Endothelial cell of umbilical vein (primary cell): Measurements from ENCODE around the gene EEFSEC. TPM values are rescaled to one million over a fixed set of nuclear protein-coding genes. Genes with fewer than 3 reads are reported as not detected.

ENCODE experiments used
- BruUV-seq: library from RNA; stranded (reverse); fragments of 400-500 nt; replicated peaks from 2 replicates; lab custom pipeline; 2021; lab: Mats Ljungman, UMichigan
- CTCF ChIA-PET: fragments of 300-600, 350-600 bp; sonication (Branson Sonifier 250); formaldehyde crosslinking; loops from one replicate; lab custom pipeline; 2021; ENCODE audit warnings: antibody characterized with exemption, inconsistent platforms; lab: Charles Lee
- POLR2A ChIA-PET: fragments of 300-600, 350-600 bp; sonication (Branson Sonifier 250); formaldehyde crosslinking; loops from one replicate; lab custom pipeline; 2021; ENCODE audit warnings: antibody characterized with exemption, inconsistent platforms; lab: Charles Lee
- DNase-seq: peaks from one replicate; pipeline ENCODE4 v3.0.0-alpha.2; 2011; ENCODE audit warnings: low read depth, low spot score
- FAIRE-seq: peaks from 2 replicates; lab custom pipeline; 2011; peaks lifted over from hg19 to GRCh38; lab: Jason Lieb, UNC
- H2AFZ ChIP-seq: 2 replicates; pipeline ENCODE4 v1.6.0; 2012; ENCODE audit warnings: low read depth, low read length, control low read depth, inconsistent platforms
- H3K27ac ChIP-seq: 2 replicates; pipeline ENCODE4 v1.5.1; 2011; ENCODE audit warnings: low read depth, mild to moderate bottlenecking, control low read depth, low read length, moderate library complexity; ENCODE audit not compliant: insufficient read depth
- H3K27me3 ChIP-seq, 2 experiments: 2 replicates each; pipeline versions ENCODE4 v1.6.0 to v1.6.1; 2011; ENCODE audit warnings: low read length in 2 of 2, mixed read lengths in 1 of 2; ENCODE audit not compliant: control insufficient read depth in 2 of 2, insufficient read depth in 2 of 2
- H3K36me3 ChIP-seq, 2 experiments: 2 replicates in 1 of 2; 3 replicates in 1 of 2; pipeline ENCODE4 v1.5.1; 2011; ENCODE audit warnings: low read length in 2 of 2, mild to moderate bottlenecking in 1 of 2, moderate library complexity in 1 of 2; ENCODE audit not compliant: control insufficient read depth in 2 of 2, insufficient read depth in 2 of 2; ENCODE audit errors: extremely low read depth in 1 of 2
- H3K4me1 ChIP-seq: 3 replicates; pipeline ENCODE4 v1.5.1; 2011; ENCODE audit warnings: mild to moderate bottlenecking, low read length; ENCODE audit not compliant: control insufficient read depth, insufficient read depth; ENCODE audit errors: extremely low read depth
- H3K4me2 ChIP-seq: 2 replicates; pipeline ENCODE4 v1.6.1; 2011; ENCODE audit warnings: low read length, control low read depth, mixed read lengths; ENCODE audit not compliant: insufficient read depth
- H3K4me3 ChIP-seq, 3 experiments: fragments of 200-600 bp in 1 of 3; sonication (generic), shearing (Covaris generic) in 1 of 3; replicated peaks in 1 of 3; 2 replicates each; pipeline ENCODE4 v1.5.1; 2011 to 2016; ENCODE audit warnings: control low read depth in 3 of 3, low read length in 3 of 3, mild to moderate bottlenecking in 2 of 3, inconsistent platforms in 1 of 3, low read depth in 1 of 3, moderate library complexity in 1 of 3; ENCODE audit not compliant: insufficient read depth in 1 of 3
- H3K79me2 ChIP-seq: 2 replicates; pipeline ENCODE4 v1.6.0; 2012; ENCODE audit warnings: low read length, inconsistent platforms; ENCODE audit not compliant: control insufficient read depth, insufficient read depth
- H3K9ac ChIP-seq: replicated peaks from 2 replicates; pipeline ENCODE3; 2011; ENCODE audit warnings: low read length, control low read depth; ENCODE audit not compliant: insufficient read depth; ENCODE audit errors: extremely low read depth
- H3K9me1 ChIP-seq: replicated peaks from 3 replicates; pipeline ENCODE4 v1.6.0; 2011; ENCODE audit warnings: mild to moderate bottlenecking, low read length; ENCODE audit not compliant: control insufficient read depth, insufficient read depth; ENCODE audit errors: extremely low read depth
- H3K9me3 ChIP-seq: replicated peaks from 2 replicates; pipeline ENCODE4 v1.5.1; 2012; ENCODE audit warnings: low read length, inconsistent platforms; ENCODE audit not compliant: control insufficient read depth, insufficient read depth
- H4K20me1 ChIP-seq: replicated peaks from 2 replicates; pipeline ENCODE3; 2011; ENCODE audit warnings: mild to moderate bottlenecking, low read length; ENCODE audit not compliant: control insufficient read depth, insufficient read depth; ENCODE audit errors: extremely low read depth
- CTCF ChIP-seq, 2 donors: IDR thresholded peaks; 1 replicate in 1 of 2; 2 replicates in 1 of 2; pipeline ENCODE4 v1.5.1; 2011; ENCODE audit warnings: low read length in 2 of 2, mild to moderate bottlenecking in 2 of 2, moderate library complexity in 2 of 2, control low read depth in 1 of 2, inconsistent platforms in 1 of 2, low read depth in 1 of 2; ENCODE audit not compliant: insufficient read depth in 1 of 2; ENCODE audit errors: extremely low read depth in 1 of 2
- EZH2 ChIP-seq: IDR thresholded peaks from 2 replicates; pipeline ENCODE4 v1.6.1; 2012; ENCODE audit warnings: borderline replicate concordance, low read depth, mild to moderate bottlenecking, moderate library complexity, low read length, inconsistent platforms; ENCODE audit not compliant: severe bottlenecking
- FOS ChIP-seq: IDR thresholded peaks from 2 replicates; pipeline ENCODE4 v1.6.1; 2011; ENCODE audit warnings: mild to moderate bottlenecking, low read length, moderate library complexity, borderline replicate concordance; ENCODE audit not compliant: insufficient read depth
- GATA2 ChIP-seq: IDR thresholded peaks from 2 replicates; pipeline ENCODE4 v1.7.0; 2011; ENCODE audit warnings: low read depth, mild to moderate bottlenecking, moderate library complexity, mixed read lengths, low read length; ENCODE audit not compliant: insufficient read length, insufficient read depth
- JUN ChIP-seq: IDR thresholded peaks from 2 replicates; pipeline ENCODE4 v1.6.1; 2011; ENCODE audit warnings: borderline replicate concordance, low read depth; ENCODE audit not compliant: insufficient read length, insufficient read depth
- MAX ChIP-seq: IDR thresholded peaks from 2 replicates; pipeline ENCODE4 v1.6.1; 2011; ENCODE audit not compliant: insufficient read depth, insufficient read length
- MYC ChIP-seq: IDR thresholded peaks from one replicate; pipeline ENCODE4 v1.6.1; 2011; ENCODE audit warnings: mild to moderate bottlenecking, low read depth, low read length
- POLR2A ChIP-seq: IDR thresholded peaks from 2 replicates; pipeline ENCODE4 v1.6.1; 2012; ENCODE audit warnings: low read depth, mild to moderate bottlenecking, control low read depth, low read length
- POLR2AphosphoS5 ChIP-seq: IDR thresholded peaks from 2 replicates; pipeline ENCODE4 v1.6.1; 2012; ENCODE audit warnings: low read depth, mild to moderate bottlenecking, control low read depth, low read length, moderate library complexity; ENCODE audit not compliant: insufficient read depth
- dilution Hi-C: fragments of 300-500 bp; cut with MboI; formaldehyde crosslinking; loops from one replicate; pipeline ENCODE4 v1.15.0; 2019; ENCODE audit warnings: low sequenced_read_pairs; ENCODE audit not compliant: extremely low pct_ligation_motif_present
- intact Hi-C: fragments of 100-400 bp; cut with micrococcal nuclease; formaldehyde crosslinking; loops from one replicate; pipeline ENCODE4 v1.10.0; 2022
- polyA plus RNA-seq, 4 experiments: library from polyadenylated mRNA; depleted of rRNA in 3 of 4; stranded (reverse) in 3 of 4; unstranded in 1 of 4; fragments of >200 nt; gene quantifications; 2 replicates each; pipeline versions ENCODE4 v1.2.1 to v1.2.3, GENCODE V29; 2011 to 2012; ENCODE audit warnings: missing spikeins in 1 of 4
- total RNA-seq: library from RNA; stranded (reverse); gene quantifications from 2 replicates; pipeline ENCODE4 v1.2.3, GENCODE V29; 2021

The EEFSEC gene
- total and polyA plus RNA-seq, 2 donors (not counting 3 experiments of a cell fraction or from before 2014, with no cell fraction given): 13.1 to 14.5 TPM

- H3K9me3 ChIP-seq: no peaks in the 10 kb centered on the region
- no peak overlapping the region for H2AFZ ChIP-seq
- intact Hi-C loops: loop anchor here (5.0 kb wide), 1 partner anchor 251 kb away; no protein-coding TSS in a partner anchor
- ChIA-PET CTCF (interaction anchor here (1.5 kb wide), 1 partner anchor 162 kb away, joined by 5 read pairs; no protein-coding TSS in a partner anchor), POLR2A (no interaction called here)
- no peaks in the 10 kb centered on the region for H4K20me1 ChIP-seq
- no peaks in the 10 kb centered on the region for H3K79me2 ChIP-seq
- H3K9ac ChIP-seq: no peak overlapping the region
- FAIRE-seq: no peak
- H3K36me3 ChIP-seq: no peaks in the 10 kb centered on the region
- dilution Hi-C loops: no loop called here
- H3K4me3 ChIP-seq: no peak overlapping the region
- H3K4me2 ChIP-seq: no peak overlapping the region
- DNase-seq: no peak
- no peaks in the 10 kb centered on the region for H3K27me3 ChIP-seq
- peaks cover 3% of the 10 kb centered on the region for H3K4me1 ChIP-seq
- no TSS peak for BruUV-seq
- H3K9me1 ChIP-seq: no peaks in the 10 kb centered on the region
- TF ChIP-seq EZH2 (no peak), MAX (no peak), POLR2A (no peak), MYC (no peak), POLR2AphosphoS5 (no peak), FOS (no peak), CTCF (IDR thresholded peaks at IDR 0.05; ENCODE audit: extremely low read depth in 1 of 2, insufficient read depth in 1 of 2, low read depth in 1 of 2, low read length in 2 of 2) (no peak), GATA2 (no peak), JUN (no peak)
- H3K27ac ChIP-seq: no peak overlapping the region
These were observed 269.7 kb downstream of the EEFSEC start for GRCh38 chr3:128422762-128423524.
